CD4-positive, alpha-beta memory T cell (primary cell): ENCODE results near the gene RAB27B. TPM values are rescaled to one million over a fixed set of nuclear protein-coding genes. Genes with fewer than 3 reads are reported as not detected.

Experiments
- CTCF ChIA-PET: fragments of 350-600 bp; sonication (Branson Sonifier 250); formaldehyde crosslinking; loops from one replicate; lab custom pipeline; 2021; ENCODE audit warnings: inconsistent platforms; ENCODE audit not compliant: partially characterized antibody; lab: Charles Lee
- POLR2A ChIA-PET: fragments of 350-600 bp; sonication (Branson Sonifier 250); formaldehyde crosslinking; loops from one replicate; lab custom pipeline; 2021; ENCODE audit not compliant: partially characterized antibody; lab: Charles Lee
- DNase-seq, 5 donors: peaks; one replicate each; pipeline versions ENCODE4 v3.0.0 to v3.0.0-alpha.2; 2020 to 2022; ENCODE audit warnings: mixed read lengths in 1 of 5
- H3K27ac ChIP-seq: one replicate; pipeline ENCODE4 v1.7.0; 2013; ENCODE audit warnings: low read depth, low read length
- H3K27me3 ChIP-seq: 2 replicates; pipeline ENCODE4 v1.7.0; 2013; ENCODE audit warnings: mild to moderate bottlenecking, low read length, moderate library complexity; ENCODE audit not compliant: insufficient read depth
- H3K36me3 ChIP-seq: 2 replicates; pipeline ENCODE4 v1.7.0; 2013; ENCODE audit warnings: mild to moderate bottlenecking, low read length, moderate library complexity; ENCODE audit not compliant: insufficient read depth
- H3K4me1 ChIP-seq: 2 replicates; pipeline ENCODE4 v1.7.0; 2013; ENCODE audit warnings: mild to moderate bottlenecking, low read length, moderate library complexity; ENCODE audit not compliant: insufficient read depth
- H3K4me3 ChIP-seq, 2 donors: one replicate each; pipeline ENCODE4 v1.7.0; 2013; ENCODE audit warnings: low read length in 2 of 2, mild to moderate bottlenecking in 1 of 2
- H3K9me3 ChIP-seq, 2 donors: one replicate each; pipeline ENCODE4 v1.7.0; 2013; ENCODE audit warnings: low read length in 2 of 2, control low read depth in 1 of 2; ENCODE audit not compliant: control insufficient read depth in 1 of 2
- H3K27ac Mint-ChIP-seq, 7 donors: one replicate each; pipeline ENCODE4 v1.8.0; 2020 to 2021; ENCODE audit warnings: mixed read lengths in 7 of 7, mild to moderate bottlenecking in 6 of 7, inconsistent platforms in 3 of 7, moderate library complexity in 3 of 7
- H3K27me3 Mint-ChIP-seq, 2 donors: one replicate each; pipeline ENCODE4 v1.8.0; 2020 to 2021; ENCODE audit warnings: mixed read lengths in 2 of 2
- H3K36me3 Mint-ChIP-seq, 2 donors: one replicate each; pipeline ENCODE4 v1.8.0; 2020 to 2021; ENCODE audit warnings: mixed read lengths in 2 of 2, inconsistent platforms in 1 of 2, mild to moderate bottlenecking in 1 of 2
- H3K4me1 Mint-ChIP-seq, 4 donors: one replicate each; pipeline ENCODE4 v1.8.0; 2020 to 2021; ENCODE audit warnings: mixed read lengths in 4 of 4, mild to moderate bottlenecking in 1 of 4
- H3K4me3 Mint-ChIP-seq, 8 donors: one replicate each; pipeline ENCODE4 v1.8.0; 2020 to 2021; ENCODE audit warnings: mixed read lengths in 8 of 8, mild to moderate bottlenecking in 7 of 8, moderate library complexity in 6 of 8, inconsistent platforms in 3 of 8
- H3K9me3 Mint-ChIP-seq, 8 donors: one replicate each; pipeline ENCODE4 v1.8.0; 2020 to 2021; ENCODE audit warnings: mixed read lengths in 8 of 8, mild to moderate bottlenecking in 5 of 8, inconsistent platforms in 3 of 8, moderate library complexity in 1 of 8
- intact Hi-C: fragments of 100-400 bp; cut with micrococcal nuclease; formaldehyde crosslinking; loops from one replicate; pipeline ENCODE4 v1.15.1; 2023
- polyA plus RNA-seq, 2 donors: library from polyadenylated mRNA; unstranded; fragments of 300-500 nt; fragmentation: Illumina TruSeq; gene quantifications; one replicate each; pipeline ENCODE4 v1.2.3, GENCODE V29; 2021
- total RNA-seq, 2 experiments: library from RNA; stranded (reverse); gene quantifications; one replicate each; pipeline ENCODE4 v1.2.3, GENCODE V29; 2021

Gene RAB27B
- total and polyA plus RNA-seq, 4 experiments from 2014 or later = 1.0 to 3.1 (median 1.6) TPM

DNA sequence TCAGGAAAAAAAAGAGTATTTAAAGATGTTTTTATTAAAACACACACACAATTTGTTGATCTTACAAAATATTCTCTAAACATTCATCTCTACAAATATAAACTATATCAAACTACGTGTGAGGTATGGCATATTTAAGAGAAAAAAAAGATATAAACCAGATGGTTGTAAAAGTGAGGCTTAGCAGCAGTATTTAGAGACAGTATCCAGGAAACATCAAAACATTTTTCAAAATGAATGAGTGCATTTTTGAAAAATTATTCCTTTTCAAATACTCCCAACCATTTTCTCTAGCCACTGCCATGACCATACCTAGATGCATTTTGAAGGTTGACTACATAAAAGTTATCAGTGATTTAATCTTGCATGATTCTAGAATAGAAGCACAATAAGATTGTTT is 38.2 kb upstream of the RAB27B start:
- Mint-ChIP-seq H3K27ac (no peak overlapping the region), H3K9me3 (peaks cover 0 to 3% (median 0%) of the 10 kb centered on the region in 8 donors), H3K4me3 (no peak overlapping the region), H3K36me3 (no peaks in the 10 kb centered on the region), H3K27me3 (no peaks in the 10 kb centered on the region), H3K4me1 (no peaks in the 10 kb centered on the region)
- Histone ChIP-seq H3K4me1 (no peaks in the 10 kb centered on the region), H3K27ac (no peak overlapping the region), H3K36me3 (no peaks in the 10 kb centered on the region), H3K4me3 (no peak overlapping the region), H3K27me3 (no peaks in the 10 kb centered on the region), H3K9me3 (no peaks in the 10 kb centered on the region)
- intact Hi-C loops = no loop called here
- no peak for DNase-seq
- ChIA-PET POLR2A (no interaction called here), CTCF (no interaction called here)

- H3K27me3 Mint-ChIP-seq = no peaks in the 10 kb centered on the region
- intact Hi-C loops = no loop called here
- Histone ChIP-seq H3K9me3 (no peaks in the 10 kb centered on the region), H3K27me3 (no peaks in the 10 kb centered on the region), H3K27ac (no peak overlapping the region), H3K4me1 (no peaks in the 10 kb centered on the region), H3K36me3 (no peaks in the 10 kb centered on the region), H3K4me3 (no peak overlapping the region)
- no peak for DNase-seq
- H3K9me3 Mint-ChIP-seq = peaks cover 0 to 3% (median 0%) of the 10 kb centered on the region in 8 donors
- no peaks in the 10 kb centered on the region for H3K36me3 Mint-ChIP-seq
- no peaks in the 10 kb centered on the region for H3K4me1 Mint-ChIP-seq
- no peak overlapping the region for H3K4me3 Mint-ChIP-seq
- ChIA-PET POLR2A (no interaction called here), CTCF (no interaction called here)
- no peak overlapping the region for H3K27ac Mint-ChIP-seq
Measured at GRCh38 chr18:54791657-54792056, 36.6 kb upstream of the RAB27B start.

GRCh38 chr18:54792079-54792478 is 36.2 kb upstream of the RAB27B start:
- no peaks in the 10 kb centered on the region for H3K4me1 Mint-ChIP-seq
- CTCF ChIA-PET = no interaction called here
- Histone ChIP-seq H3K4me1 (no peaks in the 10 kb centered on the region), H3K9me3 (no peaks in the 10 kb centered on the region), H3K4me3 (no peak overlapping the region), H3K36me3 (no peaks in the 10 kb centered on the region), H3K27ac (no peak overlapping the region), H3K27me3 (no peaks in the 10 kb centered on the region)
- H3K27me3 Mint-ChIP-seq = no peaks in the 10 kb centered on the region
- POLR2A ChIA-PET = no interaction called here
- no peak overlapping the region for H3K27ac Mint-ChIP-seq
- intact Hi-C loops = no loop called here
- peaks cover 0 to 3% (median 0%) of the 10 kb centered on the region in 8 donors for H3K9me3 Mint-ChIP-seq
- DNase-seq = no peak
- H3K36me3 Mint-ChIP-seq = no peaks in the 10 kb centered on the region
- H3K4me3 Mint-ChIP-seq = no peak overlapping the region

DNA sequence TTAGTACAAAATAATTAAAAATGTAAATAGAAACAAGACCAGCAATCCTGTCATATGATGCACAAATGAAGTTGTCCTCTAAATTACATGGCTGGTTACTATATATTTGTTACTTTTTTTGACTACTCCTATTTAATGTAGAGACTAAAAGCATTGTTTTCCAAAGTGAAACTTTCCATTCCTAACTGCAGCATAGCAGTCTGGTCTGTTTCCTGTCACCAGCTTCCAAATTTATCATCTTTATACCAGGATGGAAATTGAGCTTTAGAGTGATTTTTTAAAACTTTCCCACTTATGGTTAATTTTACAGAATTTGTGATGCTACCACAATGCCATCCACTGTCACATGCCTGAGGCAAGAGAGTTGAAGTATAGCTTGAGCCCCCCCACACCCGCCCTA is 33.5 kb upstream of the RAB27B start:
- Histone ChIP-seq H3K36me3 (no peaks in the 10 kb centered on the region), H3K27me3 (no peaks in the 10 kb centered on the region), H3K27ac (no peak overlapping the region), H3K4me1 (no peaks in the 10 kb centered on the region), H3K4me3 (no peak overlapping the region), H3K9me3 (no peaks in the 10 kb centered on the region)
- CTCF ChIA-PET = no interaction called here
- POLR2A ChIA-PET = no interaction called here
- intact Hi-C loops = no loop called here
- DNase-seq = no peak
- H3K4me3 Mint-ChIP-seq = no peak overlapping the region
- no peaks in the 10 kb centered on the region for H3K27me3 Mint-ChIP-seq
- peaks cover 0 to 3% (median 0%) of the 10 kb centered on the region in 8 donors for H3K9me3 Mint-ChIP-seq
- H3K27ac Mint-ChIP-seq = no peak overlapping the region
- no peaks in the 10 kb centered on the region for H3K4me1 Mint-ChIP-seq
- H3K36me3 Mint-ChIP-seq = no peaks in the 10 kb centered on the region

DNA sequence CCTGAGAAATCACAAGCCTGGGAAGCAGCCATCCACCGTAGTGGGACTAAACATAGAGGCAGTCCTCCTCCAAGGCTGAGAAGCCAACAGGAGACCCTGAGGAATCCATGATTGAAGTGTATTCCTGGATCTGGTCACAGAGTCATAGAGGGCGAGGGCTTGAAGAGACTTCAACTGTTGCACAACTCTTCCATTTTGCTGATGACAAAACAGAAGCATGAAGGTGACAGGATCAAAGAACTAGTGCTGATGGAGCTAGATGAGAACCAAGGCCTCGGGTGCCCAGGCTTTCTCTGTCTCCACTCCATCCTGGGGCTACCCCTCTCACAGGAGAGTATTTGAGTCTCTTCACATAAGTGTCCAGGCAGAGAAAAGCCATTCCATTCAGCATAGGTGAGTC is 30.1 kb upstream of the RAB27B start:
- no peak for DNase-seq
- no peak overlapping the region for H3K4me3 ChIP-seq
- H3K36me3 ChIP-seq = no peaks in the 10 kb centered on the region
- no peak overlapping the region for H3K27ac ChIP-seq
- no peaks in the 10 kb centered on the region for H3K4me1 ChIP-seq
- intact Hi-C loops = no loop called here
- H3K9me3 ChIP-seq = no peaks in the 10 kb centered on the region
- ChIA-PET CTCF (no interaction called here), POLR2A (no interaction called here)
- no peaks in the 10 kb centered on the region for H3K4me1 Mint-ChIP-seq
- no peak overlapping the region for H3K4me3 Mint-ChIP-seq
- no peaks in the 10 kb centered on the region for H3K36me3 Mint-ChIP-seq
- peaks cover 0 to 3% (median 0%) of the 10 kb centered on the region in 8 donors for H3K9me3 Mint-ChIP-seq
- no peaks in the 10 kb centered on the region for H3K27me3 ChIP-seq
- H3K27me3 Mint-ChIP-seq = no peaks in the 10 kb centered on the region
- H3K27ac Mint-ChIP-seq = no peak overlapping the region

- H3K27ac ChIP-seq = no peak overlapping the region
- Mint-ChIP-seq H3K27me3 (no peaks in the 10 kb centered on the region), H3K4me1 (peaks cover 9 to 15% (median 12%) of the 10 kb centered on the region in 4 donors), H3K9me3 (no peaks in the 10 kb centered on the region), H3K27ac (no peak overlapping the region), H3K4me3 (no peak overlapping the region), H3K36me3 (no peaks in the 10 kb centered on the region)
- intact Hi-C loops = no loop called here
- POLR2A ChIA-PET = no interaction called here
- H3K27me3 ChIP-seq = no peaks in the 10 kb centered on the region
- peaks cover 14% of the 10 kb centered on the region for H3K4me1 ChIP-seq
- H3K4me3 ChIP-seq = no peak overlapping the region
- H3K36me3 ChIP-seq = no peaks in the 10 kb centered on the region
- CTCF ChIA-PET = no interaction called here
- no peaks in the 10 kb centered on the region for H3K9me3 ChIP-seq
- DNase-seq = no peak
Measured at GRCh38 chr18:54801374-54801773, 26.9 kb upstream of the RAB27B start.

DNA sequence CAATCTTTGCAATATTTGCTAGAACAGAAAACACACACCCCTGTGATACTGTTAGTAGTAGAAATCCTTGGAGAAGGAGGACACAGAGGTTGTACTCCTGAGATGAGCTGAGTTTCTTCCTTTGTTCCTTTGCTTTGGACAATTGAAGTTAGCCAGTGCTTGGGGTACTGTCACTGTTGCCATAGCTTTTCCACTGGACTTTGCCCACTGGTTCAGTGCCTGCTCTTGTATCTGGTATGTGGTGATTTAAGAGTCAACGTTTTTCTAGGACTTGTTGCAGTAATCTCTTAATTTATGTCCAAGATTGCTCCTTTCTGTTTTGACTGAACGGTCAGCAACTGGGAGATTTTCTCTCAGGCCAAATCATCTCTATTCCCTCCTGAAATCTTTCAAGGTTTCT is 26.1 kb upstream of the RAB27B start:
- intact Hi-C loops = no loop called here
- no peaks in the 10 kb centered on the region for H3K9me3 Mint-ChIP-seq
- POLR2A ChIA-PET = no interaction called here
- H3K36me3 ChIP-seq = no peaks in the 10 kb centered on the region
- H3K4me3 ChIP-seq = no peak overlapping the region
- no peak overlapping the region for H3K27ac ChIP-seq
- CTCF ChIA-PET = no interaction called here
- no peak for DNase-seq
- H3K27me3 ChIP-seq = no peaks in the 10 kb centered on the region
- peaks cover 11 to 15% (median 13%) of the 10 kb centered on the region in 4 donors for H3K4me1 Mint-ChIP-seq
- no peak overlapping the region for H3K4me3 Mint-ChIP-seq
- H3K4me1 ChIP-seq = peaks cover 14% of the 10 kb centered on the region
- H3K27me3 Mint-ChIP-seq = no peaks in the 10 kb centered on the region
- H3K27ac Mint-ChIP-seq = no peak overlapping the region
- no peaks in the 10 kb centered on the region for H3K9me3 ChIP-seq
- no peaks in the 10 kb centered on the region for H3K36me3 Mint-ChIP-seq
